ENCODE measurements around the gene CENPA.

GRCh38 chr2:26765475-26766200 is 20.2 kb upstream of the CENPA start:
- no peak for TF ChIP-seq CTCF (IDR thresholded peaks at IDR 0.05; ENCODE audit: insufficient read depth, low read length, poor library complexity, severe bottlenecking)
- no peak for TF ChIP-seq EZH2phosphoT487 (conservative IDR thresholded peaks at IDR 0.05; ENCODE audit: low read length)

Measured in SU-DHL-6 (cell line).